HG03095 (cell line): ENCODE data around the gene TSSK1B.
"Not testable (repeated sequence)": the region's sequence is repeated elsewhere in the genome, so short reads cannot be mapped to it uniquely, and the experiment has no call there.

ENCODE experiments used
- ATAC-seq: cut with Tn5 transposase; IDR thresholded peaks from one replicate; pipeline ENCODE4 v1.9.1; 2021; ENCODE audit warnings: moderate library complexity; ENCODE audit not compliant: unreplicated experiment

Gene TSSK1B

GRCh38 chr5:113404269-113404668, 30.5 kb downstream of the TSSK1B start:
- no peak for ATAC-seq

DNA sequence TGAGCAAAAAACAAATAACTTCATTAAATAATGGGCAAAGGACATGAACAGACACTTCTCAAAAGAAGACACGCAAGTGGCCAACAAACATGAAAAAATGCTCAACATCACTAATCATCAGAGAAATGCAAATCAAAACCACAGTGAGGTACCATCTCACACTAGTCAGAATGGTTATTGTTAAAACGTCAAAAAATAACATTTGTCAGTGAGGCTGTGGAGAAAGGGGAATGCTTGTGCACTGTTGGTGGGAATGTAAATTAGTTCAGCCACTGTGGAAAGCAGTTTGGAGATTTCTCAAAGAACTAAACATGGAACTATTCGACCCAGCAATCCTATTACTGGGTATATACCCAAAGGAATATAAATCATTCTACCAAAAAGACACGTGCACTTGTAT, 36.8 kb downstream of the TSSK1B start:
- not testable (repeated sequence) for ATAC-seq

- no peak for ATAC-seq
These were observed 37.7 kb downstream of the TSSK1B start for GRCh38 chr5:113397046-113397445.

- no peak for ATAC-seq
These were observed 40.1 kb downstream of the TSSK1B start for GRCh38 chr5:113394658-113395057.

- no peak for ATAC-seq
These were observed 44.6 kb downstream of the TSSK1B start for GRCh38 chr5:113390224-113390623.

DNA sequence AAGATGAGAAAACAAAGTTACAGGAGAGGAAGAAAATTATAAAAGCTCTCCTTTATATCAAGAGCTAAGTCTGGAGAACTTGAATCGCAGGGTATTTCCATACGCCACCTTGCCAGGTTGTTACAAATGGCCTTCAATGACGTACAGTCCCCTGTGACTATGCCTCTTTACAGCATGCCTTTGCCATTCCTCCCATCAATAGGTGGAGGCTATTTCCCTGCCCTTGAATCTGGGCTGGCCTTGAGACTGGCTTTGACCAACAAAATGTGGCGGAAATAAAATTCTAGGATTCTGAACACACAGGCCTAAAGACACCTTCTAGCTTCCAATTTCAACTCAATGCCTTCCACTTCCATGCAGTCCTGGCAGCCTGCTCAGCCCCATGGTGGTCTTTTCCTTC, 45.7 kb downstream of the TSSK1B start:
- no peak for ATAC-seq

DNA sequence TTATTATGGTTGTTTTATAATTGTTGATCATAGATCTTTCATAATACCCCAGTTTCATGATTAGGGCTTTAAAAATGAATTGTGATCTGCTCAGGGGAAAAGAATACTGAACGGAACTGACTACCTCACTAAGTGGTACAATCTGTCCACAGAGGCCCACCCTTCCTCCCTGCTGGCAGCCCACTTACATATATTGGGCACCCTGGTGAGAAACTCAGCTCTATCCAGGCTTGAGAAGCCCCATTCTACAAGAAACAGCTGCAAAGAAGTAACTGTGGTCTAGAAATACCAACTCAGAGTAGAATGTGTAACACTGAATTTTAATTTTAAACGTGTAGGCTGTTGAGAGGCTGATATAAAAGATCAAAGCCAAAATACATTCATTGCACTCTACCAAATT, 46.9 kb downstream of the TSSK1B start:
- ATAC-seq = no peak

- ATAC-seq = no peak
These were observed 50.0 kb downstream of the TSSK1B start for GRCh38 chr5:113384782-113385285.

DNA sequence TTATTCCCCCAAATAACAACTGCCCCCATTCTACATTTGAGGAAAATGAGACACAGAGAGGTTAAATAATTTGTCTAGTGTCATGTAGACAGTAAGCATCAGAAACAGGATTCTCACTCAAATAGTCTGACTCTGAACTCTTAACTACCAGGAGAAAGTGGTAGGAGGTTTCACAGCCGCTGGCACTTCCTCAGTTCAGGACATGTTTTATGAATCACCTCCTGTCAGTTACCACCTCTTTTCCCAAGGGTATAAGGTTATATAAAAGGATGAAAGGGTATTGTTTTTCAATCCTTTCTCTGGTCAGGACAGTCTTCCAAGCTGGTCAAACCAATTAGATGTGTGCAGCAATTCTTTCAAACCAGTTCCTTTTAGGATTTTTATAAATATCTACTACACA, 52.1 kb downstream of the TSSK1B start:
- ATAC-seq = no peak
